ENCODE results near the gene ZSCAN21.
"Not testable (repeated sequence)": the region's sequence is repeated elsewhere in the genome, so short reads cannot be mapped to it uniquely, and the experiment has no call there.

Gene ZSCAN21

DNA sequence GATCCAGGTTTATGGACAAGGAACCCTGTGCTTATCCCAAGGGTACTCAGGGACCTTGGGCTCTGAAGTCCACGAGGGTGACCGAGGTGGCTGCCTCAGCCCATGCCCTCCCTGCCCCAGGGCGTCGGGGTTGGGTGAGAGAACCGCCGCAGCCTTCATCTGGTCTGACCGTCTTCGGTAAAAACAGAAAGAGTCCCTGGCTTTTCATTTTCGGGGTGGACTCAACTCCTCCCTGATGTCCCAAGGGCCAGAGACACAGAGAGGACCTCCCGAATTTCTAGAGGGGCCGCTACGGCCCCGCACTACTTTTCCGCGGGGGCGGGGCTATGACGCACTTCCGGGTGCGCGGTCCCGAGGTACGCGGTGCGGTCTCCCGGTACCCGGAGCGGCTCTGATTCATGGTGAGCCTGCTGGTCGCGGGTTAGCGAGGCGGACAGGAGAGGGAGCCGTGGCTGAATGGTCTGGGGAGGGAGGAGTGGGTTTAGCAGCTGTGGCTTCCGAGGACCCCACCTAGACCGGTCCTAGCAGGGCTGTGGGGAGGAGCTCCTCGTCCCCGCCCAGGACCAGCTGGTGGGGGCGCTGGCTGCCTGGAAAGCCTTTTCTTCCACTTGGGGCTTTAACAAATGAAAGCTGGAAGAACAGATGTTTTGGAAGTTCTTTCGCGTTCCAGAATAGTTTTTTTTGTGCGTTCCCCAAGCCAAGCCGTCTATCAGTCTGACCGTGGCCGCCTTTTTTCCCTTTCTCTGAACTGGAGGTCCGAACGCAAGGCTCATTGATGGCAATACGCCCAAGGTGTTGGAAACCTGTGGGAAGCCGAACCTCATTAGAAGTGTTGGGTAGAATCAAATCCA, at the start of gene ZSCAN21:
ZSCAN21 (plus strand) TSS at position 334 of the 851 bp plus-strand sequence. CDS start 7,233 bp downstream, outside the sequence.
- DNase-seq: peak; percentile 80

DNA sequence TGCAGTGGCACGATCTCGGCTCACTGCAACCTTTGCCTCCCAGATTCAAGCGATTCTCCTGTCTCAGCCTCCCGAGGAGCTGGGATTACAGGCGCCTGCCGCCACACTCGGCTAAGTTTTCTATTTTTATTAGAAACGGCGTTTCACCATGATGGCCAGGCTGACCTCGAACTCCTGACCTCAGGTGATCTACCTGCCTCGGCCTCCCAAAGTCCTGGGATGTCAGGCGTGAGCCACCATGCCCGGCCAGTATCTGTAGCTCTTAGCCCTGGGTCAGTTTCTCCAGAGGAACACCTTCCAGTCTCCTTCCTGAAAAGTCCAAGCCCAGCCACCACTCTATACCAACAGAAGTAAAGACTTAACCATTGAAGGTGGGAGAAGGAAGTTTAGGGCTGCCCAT, 49.3 kb upstream of the ZSCAN21 start:
- no peak for DNase-seq

GRCh38 chr7:100003711-100004661, 45.6 kb upstream of the ZSCAN21 start:
- no peak for DNase-seq

DNA sequence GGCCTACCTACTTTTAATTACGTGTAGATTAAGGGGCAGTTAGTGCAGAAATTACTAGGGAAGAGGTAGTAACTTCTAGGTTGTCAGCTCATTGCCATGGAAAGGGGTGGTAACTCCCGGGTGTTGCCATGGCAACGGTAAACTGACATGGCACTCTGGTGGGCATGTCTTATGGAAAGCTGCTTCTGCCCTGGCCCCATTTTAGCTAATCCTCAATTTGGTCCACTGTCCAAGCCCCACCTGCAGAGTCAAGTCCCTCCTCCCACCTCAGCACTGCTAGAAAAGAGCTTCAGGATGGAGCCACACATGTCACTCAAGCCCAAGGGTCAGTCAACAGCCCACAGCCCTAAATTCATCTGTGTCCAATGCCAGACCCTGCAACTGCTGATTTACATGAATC, 41.7 kb upstream of the ZSCAN21 start:
- no peak for DNase-seq

- DNase-seq: no peak
Observed at GRCh38 chr7:100008525-100008924, 41.0 kb upstream of the ZSCAN21 start.

- not testable (repeated sequence) for DNase-seq
Observed at GRCh38 chr7:100009952-100010351, 39.6 kb upstream of the ZSCAN21 start.

GRCh38 chr7:100010901-100011300, 38.7 kb upstream of the ZSCAN21 start:
- DNase-seq: no peak

DNA sequence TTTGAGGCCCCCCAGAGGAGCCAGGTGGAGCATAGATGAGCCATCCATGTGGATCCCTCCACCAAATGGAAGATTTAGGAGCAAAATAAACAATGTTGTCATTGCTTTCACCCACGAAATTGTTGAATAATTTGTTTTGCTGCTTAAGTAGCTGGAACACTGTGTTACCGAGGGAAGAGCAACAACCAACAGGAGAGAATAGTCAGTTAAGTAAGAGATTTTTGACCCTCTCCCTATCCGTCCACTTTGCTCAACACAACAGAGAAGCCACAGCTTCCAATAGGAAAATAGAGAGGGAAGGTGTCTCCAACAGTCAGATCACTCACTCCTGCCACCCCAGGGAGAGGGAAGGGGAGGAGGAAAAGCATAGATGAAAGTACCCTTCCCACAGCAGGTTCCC, 38.1 kb upstream of the ZSCAN21 start:
- DNase-seq: no peak

DNA sequence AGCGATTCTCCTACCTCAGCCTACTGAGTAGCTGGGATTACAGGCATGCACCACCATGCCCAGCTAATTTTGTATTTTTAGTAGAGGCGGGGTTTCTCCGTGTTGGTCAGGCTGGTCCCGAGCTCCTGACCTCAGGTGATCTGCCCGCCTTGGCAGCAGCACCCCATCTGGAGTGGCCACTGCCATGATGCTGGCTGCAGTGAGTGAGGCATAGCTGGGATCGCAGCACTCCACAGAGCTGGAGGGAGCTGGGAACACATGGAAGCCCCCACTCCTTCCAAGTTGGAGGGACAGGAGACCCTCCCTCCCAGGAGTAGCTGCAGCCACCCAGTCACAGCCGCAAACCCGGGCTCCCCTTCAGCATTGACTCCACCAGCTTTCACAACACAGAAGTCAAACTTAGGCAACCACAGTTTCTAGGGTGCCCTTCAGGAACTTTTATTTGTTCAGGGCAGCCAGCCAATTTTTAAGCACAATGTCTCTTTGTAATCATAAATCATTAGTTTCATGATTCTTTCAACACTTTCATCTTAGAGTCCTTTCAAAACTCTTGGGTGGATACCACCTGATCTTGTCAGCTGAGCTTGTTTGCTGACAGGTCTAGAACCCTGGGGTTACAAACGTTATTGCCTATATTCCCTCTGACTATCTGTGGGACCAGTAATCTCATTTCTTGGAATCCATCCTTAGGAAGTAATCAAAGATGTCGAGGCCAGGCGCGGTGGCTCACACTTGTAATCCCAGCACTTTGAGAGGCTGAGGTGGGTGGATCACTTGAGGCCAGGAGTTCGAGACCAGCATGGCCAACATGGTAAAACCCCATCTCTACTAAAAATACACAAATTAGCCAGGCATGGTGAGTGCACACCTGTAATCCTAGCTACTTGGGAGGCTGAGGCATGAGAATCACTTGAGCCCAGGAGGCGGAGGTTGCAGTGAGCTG, 36.9 kb upstream of the ZSCAN21 start:
- not testable (repeated sequence) for DNase-seq

DNA sequence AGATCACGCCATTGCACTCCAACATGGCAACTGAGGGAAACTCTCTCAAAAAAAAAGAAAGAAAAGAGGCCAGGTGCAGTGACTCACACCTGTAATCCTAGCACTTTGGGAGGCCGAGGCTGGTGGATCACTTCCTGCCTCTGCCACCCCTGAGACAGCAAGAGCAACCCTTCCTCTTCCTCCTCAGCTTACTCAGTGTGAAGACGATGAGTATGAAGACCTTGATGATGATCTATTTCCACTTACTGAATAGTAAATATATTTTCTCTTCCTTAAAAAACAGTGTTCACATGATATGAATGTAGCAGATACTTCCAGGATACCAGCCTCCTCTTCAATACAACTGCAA, 36.3 kb upstream of the ZSCAN21 start:
- no peak for DNase-seq

DNA sequence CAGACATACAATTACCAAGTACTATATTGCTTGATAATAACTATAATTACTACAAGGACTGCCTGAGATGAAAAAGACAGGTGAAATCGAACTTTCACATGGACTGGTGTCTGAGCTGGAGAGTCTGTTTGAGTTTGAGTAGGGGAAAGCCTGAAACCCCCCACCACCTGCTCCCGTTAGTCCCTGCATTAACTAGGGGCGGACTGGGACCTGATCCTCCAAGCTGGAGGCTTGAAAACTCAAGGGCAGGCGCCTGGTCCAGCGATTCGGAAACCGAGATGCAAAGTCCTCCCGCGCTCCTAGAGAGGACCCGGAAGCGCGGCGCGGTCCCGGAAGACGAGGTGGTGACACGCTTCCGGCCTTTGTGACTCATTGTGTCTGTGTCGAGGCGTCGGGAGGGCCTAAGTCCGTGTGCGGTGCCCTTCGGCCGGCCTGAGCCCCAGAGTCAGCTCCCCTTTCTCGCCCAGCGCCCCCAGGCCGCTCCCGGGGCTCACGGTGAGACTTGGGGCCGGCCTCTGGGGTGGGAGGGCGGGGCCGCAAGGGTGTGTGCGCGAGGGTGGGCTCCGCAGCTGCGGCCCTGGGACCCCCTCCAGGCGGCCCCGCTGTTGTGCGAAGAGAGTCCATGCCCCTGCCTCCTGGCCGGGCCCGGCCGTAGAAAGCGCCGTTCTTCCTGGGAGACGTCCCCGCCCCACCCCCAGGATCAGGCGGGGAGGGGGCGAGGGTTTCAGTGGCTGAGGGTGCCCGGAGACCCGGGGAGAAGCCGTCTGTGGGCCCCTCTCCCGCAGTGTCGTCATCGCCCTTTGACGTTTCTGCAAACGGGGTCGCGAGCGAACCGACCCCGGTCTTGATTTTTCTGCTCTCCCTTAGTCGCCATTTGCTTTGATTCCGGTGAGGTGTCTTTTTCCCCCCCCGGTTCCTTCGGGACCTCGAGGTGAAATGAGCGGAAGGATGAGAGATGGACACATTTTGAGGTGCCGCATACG, 34.1 kb upstream of the ZSCAN21 start, which contains the start of gene ZKSCAN1:
ZKSCAN1 (plus strand) TSS at position 365 of the 983 bp plus-strand sequence. CDS start 7,911 bp downstream, outside the sequence.
- DNase-seq: peak; percentile 92

DNA sequence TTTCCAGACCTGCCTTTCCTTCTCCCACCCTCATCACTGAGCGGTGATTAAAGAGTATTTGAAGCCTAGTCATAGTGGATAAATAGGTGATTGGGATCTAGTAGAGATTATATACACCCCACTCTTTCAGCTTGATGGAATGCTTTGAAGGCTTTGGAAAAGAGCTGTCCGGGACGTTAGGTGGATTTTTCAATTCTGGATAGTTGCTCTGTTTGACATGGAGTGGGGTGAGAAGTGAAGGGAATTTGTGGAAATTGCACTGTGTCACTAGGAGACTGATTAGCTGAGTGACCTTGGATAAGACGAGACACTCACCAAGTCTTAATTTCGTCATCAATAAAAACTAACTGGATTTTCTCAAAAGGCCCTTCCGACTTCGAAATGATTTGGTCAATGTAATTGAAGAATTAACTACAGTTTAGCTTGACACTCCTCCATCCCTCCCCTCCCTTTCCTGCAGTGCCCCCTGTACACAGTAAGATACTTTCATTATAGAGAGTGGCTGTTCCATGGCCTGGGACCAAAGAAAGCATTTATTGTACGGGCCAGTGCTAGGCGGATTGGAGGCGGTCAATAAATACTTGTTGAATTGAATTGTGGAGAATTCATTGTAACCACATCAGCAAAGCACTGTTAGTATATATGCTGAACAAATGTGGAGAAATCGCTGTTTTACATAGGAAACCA, 33.2 kb upstream of the ZSCAN21 start:
- DNase-seq: no peak

DNA sequence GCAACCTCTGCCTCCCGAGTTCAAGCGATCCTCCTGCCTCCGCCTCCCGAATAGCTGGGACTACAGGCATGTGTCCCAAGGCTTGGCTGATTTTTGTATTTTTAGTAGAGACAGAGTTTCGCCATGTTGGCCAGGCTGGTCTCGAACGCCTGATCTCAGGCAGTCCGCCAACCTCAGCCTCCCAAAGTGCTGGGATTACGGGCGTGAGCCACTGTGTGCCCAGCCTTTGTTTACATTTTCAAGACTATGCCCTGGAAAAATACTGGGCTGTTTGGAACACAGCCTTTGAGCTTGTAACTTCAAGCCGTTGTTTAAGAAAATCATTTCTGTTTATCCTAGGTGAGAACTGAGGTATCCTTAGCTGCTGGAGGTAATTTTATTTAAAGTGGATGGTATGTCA, 32.3 kb upstream of the ZSCAN21 start:
- no peak for DNase-seq

DNA sequence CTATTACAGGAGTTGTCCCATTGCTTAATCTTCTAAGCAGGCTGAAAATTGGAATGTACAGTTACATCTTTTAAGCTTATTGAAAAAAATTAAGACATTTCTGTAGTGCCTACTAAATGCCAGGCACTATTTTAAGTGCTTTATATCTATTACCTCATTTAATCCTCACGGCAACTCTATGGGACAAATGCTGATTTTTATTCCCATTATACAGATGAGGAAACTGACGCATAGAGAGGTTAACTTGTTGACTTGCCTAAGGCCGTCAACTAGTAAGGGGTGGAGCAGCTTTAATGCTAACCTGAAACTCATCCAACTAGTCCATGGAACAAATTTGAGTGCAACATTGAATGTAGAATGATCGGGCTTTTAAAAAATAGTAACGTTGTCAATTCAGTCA, 31.7 kb upstream of the ZSCAN21 start:
- DNase-seq: no peak

DNA sequence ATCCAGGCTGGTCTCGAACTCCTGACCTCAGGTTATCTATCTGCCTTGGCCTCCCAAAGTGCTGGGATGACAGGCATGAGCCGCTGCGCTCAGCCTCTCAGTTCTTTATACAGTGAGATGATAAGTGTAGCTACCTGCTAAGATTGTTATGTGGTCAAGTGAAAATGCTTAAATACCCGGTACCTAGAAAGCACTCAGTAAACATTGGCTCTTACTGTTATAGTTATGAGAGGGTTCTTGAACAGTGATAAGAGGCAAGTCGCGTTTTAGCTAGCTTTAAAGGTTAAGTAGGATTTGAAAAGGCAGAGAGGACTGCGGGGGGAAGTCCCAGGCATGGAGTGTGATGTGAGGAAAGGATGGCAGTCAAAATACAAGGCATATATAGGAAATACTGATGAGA, 29.7 kb upstream of the ZSCAN21 start:
- no peak for DNase-seq

GRCh38 chr7:100021297-100021696, 28.3 kb upstream of the ZSCAN21 start:
- no peak for DNase-seq

DNA sequence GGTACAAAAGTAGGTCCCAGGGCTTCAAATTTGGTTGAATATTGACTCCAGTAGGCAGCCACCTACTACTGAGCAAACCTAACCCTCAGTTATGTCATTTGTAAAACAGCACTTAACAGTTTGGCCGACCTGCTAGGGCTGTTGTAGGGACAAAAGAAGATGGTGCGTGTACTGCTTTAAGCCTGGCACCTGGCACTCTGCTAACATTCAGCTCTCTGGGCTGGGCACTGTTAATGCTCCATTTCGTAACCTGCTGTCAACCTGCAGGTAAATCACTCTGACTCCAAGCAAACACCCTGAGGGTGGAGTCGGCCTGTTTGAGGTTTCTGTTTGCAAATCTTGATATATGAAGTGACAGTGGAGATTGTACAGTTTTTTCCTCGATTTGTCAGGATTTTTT, 27.0 kb upstream of the ZSCAN21 start:
- no peak for DNase-seq

- no peak for DNase-seq
Observed at GRCh38 chr7:100023526-100023925, 26.0 kb upstream of the ZSCAN21 start.

DNA sequence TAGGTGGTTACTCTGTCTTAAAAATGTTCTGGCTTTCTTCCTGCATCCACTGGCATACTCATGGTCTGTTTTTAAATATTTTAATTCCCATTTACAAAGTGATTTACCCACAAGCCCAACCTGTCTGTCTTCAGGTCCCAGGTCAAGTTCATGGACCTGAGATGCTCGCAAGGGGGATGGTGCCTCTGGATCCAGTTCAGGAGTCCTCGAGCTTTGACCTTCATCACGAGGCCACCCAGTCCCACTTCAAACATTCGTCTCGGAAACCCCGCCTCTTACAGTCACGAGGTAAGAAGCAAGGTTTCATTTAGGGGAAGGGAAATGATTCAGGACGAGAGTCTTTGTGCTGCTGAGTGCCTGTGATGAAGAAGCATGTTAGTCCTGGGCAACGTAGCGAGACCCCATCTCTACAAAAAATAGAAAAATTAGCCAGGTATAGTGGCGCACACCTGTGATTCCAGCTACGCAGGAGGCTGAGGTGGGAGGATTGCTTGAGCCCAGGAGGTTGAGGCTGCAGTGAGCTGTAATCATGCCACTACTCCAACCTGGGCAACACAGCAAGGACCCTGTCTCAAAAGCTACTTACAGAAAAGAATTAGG, 25.5 kb upstream of the ZSCAN21 start:
- DNase-seq: no peak

GRCh38 chr7:100027197-100027596, 22.4 kb upstream of the ZSCAN21 start:
- DNase-seq: no peak

Data from NCI-H2171 (cell line).